GM23338 (cell line): ENCODE measurements around the gene RCE1. TPM values are rescaled to one million over a fixed set of nuclear protein-coding genes. Genes with fewer than 3 reads are reported as not detected.

Experiments used
- ATAC-seq: fragments of 200-7000 bp; cut with Tn5 transposase; 3 replicates; pipeline ENCODE4 v1.9.1; 2020
- DNase-seq: peaks from one replicate; pipeline ENCODE4 v3.0.0-alpha.2; 2015; ENCODE audit warnings: low spot score
- H2AFZ ChIP-seq: fragments of 200-600 bp; sonication (generic); 2 replicates; pipeline ENCODE4 v1.8.0; 2016; ENCODE audit warnings: antibody characterized with exemption, mild to moderate bottlenecking, moderate library complexity
- H3F3A ChIP-seq: fragments of 200-600 bp; sonication (generic); replicated peaks from 2 replicates; pipeline ENCODE4 v1.8.0; 2017; ENCODE audit warnings: antibody characterized with exemption, mixed run types, low read depth
- H3K27ac ChIP-seq: fragments of 200-600 bp; sonication (generic); 2 replicates; pipeline ENCODE4 v1.6.1; 2016; ENCODE audit warnings: low read depth
- H3K27me3 ChIP-seq: fragments of 200-600 bp; sonication (generic); 2 replicates; pipeline ENCODE4 v1.8.0; 2016; ENCODE audit warnings: mild to moderate bottlenecking, mixed run types, moderate library complexity; ENCODE audit not compliant: insufficient read depth
- H3K36me3 ChIP-seq: fragments of 200-600 bp; sonication (generic); 2 replicates; pipeline ENCODE4 v1.8.0; 2016; ENCODE audit warnings: mild to moderate bottlenecking; ENCODE audit not compliant: insufficient read depth
- H3K4me1 ChIP-seq: fragments of 200-600 bp; sonication (generic); 2 replicates; pipeline ENCODE4 v1.8.0; 2016; ENCODE audit warnings: mild to moderate bottlenecking, moderate library complexity; ENCODE audit not compliant: insufficient read depth
- H3K4me2 ChIP-seq: fragments of 200-600 bp; sonication (generic); 2 replicates; pipeline ENCODE4 v1.7.1; 2017; ENCODE audit warnings: mixed run types
- H3K4me3 ChIP-seq: fragments of 200-600 bp; sonication (generic); 2 replicates; pipeline ENCODE4 v1.6.1; 2016; ENCODE audit warnings: mixed run types
- H3K79me2 ChIP-seq: fragments of 200-600 bp; sonication (generic); replicated peaks from 2 replicates; pipeline ENCODE4 v1.8.0; 2017; ENCODE audit warnings: mild to moderate bottlenecking; ENCODE audit not compliant: insufficient read depth
- H3K9me2 ChIP-seq: fragments of 200-600 bp; sonication (generic); 2 replicates; pipeline ENCODE4 v1.8.0; 2017; ENCODE audit not compliant: insufficient read depth
- H4K20me1 ChIP-seq: fragments of 200-600 bp; sonication (generic); replicated peaks from 2 replicates; pipeline ENCODE4 v1.8.0; 2017; ENCODE audit warnings: mild to moderate bottlenecking; ENCODE audit not compliant: insufficient read depth
- H3K27ac Mint-ChIP-seq: 2 replicates; pipeline ENCODE4 v1.8.0; 2020; ENCODE audit warnings: inconsistent platforms, mild to moderate bottlenecking, moderate library complexity, mixed read lengths
- H3K27me3 Mint-ChIP-seq: 3 replicates; pipeline ENCODE4 v1.8.0; 2022; ENCODE audit warnings: low read depth, mild to moderate bottlenecking, moderate library complexity, mixed read lengths, inconsistent platforms; ENCODE audit not compliant: insufficient read depth, poor library complexity
- H3K36me3 Mint-ChIP-seq: 3 replicates; pipeline ENCODE4 v1.8.0; 2021; ENCODE audit warnings: low read depth, mild to moderate bottlenecking, inconsistent platforms, moderate library complexity, mixed read lengths
- H3K4me1 Mint-ChIP-seq: 3 replicates; pipeline ENCODE4 v1.8.0; 2020; ENCODE audit warnings: mild to moderate bottlenecking, inconsistent platforms, mixed read lengths
- H3K4me3 Mint-ChIP-seq: 3 replicates; pipeline ENCODE4 v1.8.0; 2021; ENCODE audit warnings: moderate library complexity, mild to moderate bottlenecking, inconsistent platforms, mixed read lengths
- H3K9me3 Mint-ChIP-seq: 3 replicates; pipeline ENCODE4 v1.8.0; 2020; ENCODE audit warnings: moderate library complexity, mild to moderate bottlenecking, inconsistent platforms, mixed read lengths
- CREB1 ChIP-seq: fragments of 250-450 bp; sonication (Bioruptor Pico); IDR thresholded peaks from 2 replicates; pipeline ENCODE4 v1.5.0; 2020; ENCODE audit warnings: low read depth, mild to moderate bottlenecking, moderate library complexity
- EZH2 ChIP-seq: fragments of 200-600 bp; sonication (generic); IDR thresholded peaks from one replicate; pipeline ENCODE4 v1.8.0; 2017; ENCODE audit warnings: antibody characterized with exemption, mild to moderate bottlenecking, low read depth; ENCODE audit not compliant: unreplicated experiment
- EZH2phosphoT487 ChIP-seq: fragments of 200-600 bp; sonication (generic); IDR thresholded peaks from one replicate; pipeline ENCODE4 v1.8.1; 2018; ENCODE audit warnings: antibody characterized with exemption; ENCODE audit not compliant: unreplicated experiment
- JUNB ChIP-seq: IDR thresholded peaks from one replicate; pipeline ENCODE4 v1.6.1; 2016; ENCODE audit warnings: antibody characterized with exemption; ENCODE audit not compliant: unreplicated experiment
- NANOG ChIP-seq: IDR thresholded peaks from 2 replicates; pipeline ENCODE4 v1.6.1; 2016; ENCODE audit warnings: antibody characterized with exemption, borderline replicate concordance
- POLR2AphosphoS5 ChIP-seq: IDR thresholded peaks from 2 replicates; pipeline ENCODE4 v1.6.1; 2016; ENCODE audit warnings: antibody characterized with exemption, low read depth
- STAT1 ChIP-seq: IDR thresholded peaks from one replicate; pipeline ENCODE4 v1.6.1; 2016; ENCODE audit warnings: antibody characterized with exemption; ENCODE audit not compliant: unreplicated experiment
- ZNF114 ChIP-seq: fragments of 250-450 bp; sonication (Bioruptor Pico); IDR thresholded peaks from 2 replicates; pipeline ENCODE4 v1.5.0; 2020; ENCODE audit warnings: mild to moderate bottlenecking, moderate library complexity
- ZNF331 ChIP-seq: fragments of 250-450 bp; sonication (Bioruptor Pico); IDR thresholded peaks from 2 replicates; pipeline ENCODE4 v1.5.0; 2020; ENCODE audit warnings: low read depth, mild to moderate bottlenecking, moderate library complexity
- polyA plus RNA-seq: library from polyadenylated mRNA; unstranded; fragments of >200 nt; fragmentation: Nextera tagmentation; extraction: Ambion mirVana; gene quantifications from 2 replicates; pipeline ENCODE4 v1.2.1, GENCODE V29; 2016
- total RNA-seq: library from RNA; depleted of rRNA; stranded (reverse); fragments of >200 nt; shearing (Covaris generic); gene quantifications from 2 replicates; pipeline ENCODE4 v1.2.3, GENCODE V29; 2014
- TF ChIP-seq, protein P1 (sequence below), 2 experiments: fragments of 200-600 bp in 1 of 2; sonication (generic) in 1 of 2; conservative IDR thresholded peaks; 2 replicates each; pipeline versions ENCODE4 v1.5.1 to v1.6.1; 2016 to 2017; ENCODE audit warnings: antibody characterized with exemption in 2 of 2, low read depth in 2 of 2, mild to moderate bottlenecking in 2 of 2, moderate library complexity in 1 of 2
- TF ChIP-seq, protein P2 (sequence below): IDR thresholded peaks from one replicate; pipeline ENCODE4 v1.6.1; 2018; ENCODE audit warnings: antibody characterized with exemption; ENCODE audit not compliant: unreplicated experiment

The RCE1 gene
- total and polyA plus RNA-seq, 2 experiments from 2014 or later = 27.8 to 55.1 TPM

DNA sequence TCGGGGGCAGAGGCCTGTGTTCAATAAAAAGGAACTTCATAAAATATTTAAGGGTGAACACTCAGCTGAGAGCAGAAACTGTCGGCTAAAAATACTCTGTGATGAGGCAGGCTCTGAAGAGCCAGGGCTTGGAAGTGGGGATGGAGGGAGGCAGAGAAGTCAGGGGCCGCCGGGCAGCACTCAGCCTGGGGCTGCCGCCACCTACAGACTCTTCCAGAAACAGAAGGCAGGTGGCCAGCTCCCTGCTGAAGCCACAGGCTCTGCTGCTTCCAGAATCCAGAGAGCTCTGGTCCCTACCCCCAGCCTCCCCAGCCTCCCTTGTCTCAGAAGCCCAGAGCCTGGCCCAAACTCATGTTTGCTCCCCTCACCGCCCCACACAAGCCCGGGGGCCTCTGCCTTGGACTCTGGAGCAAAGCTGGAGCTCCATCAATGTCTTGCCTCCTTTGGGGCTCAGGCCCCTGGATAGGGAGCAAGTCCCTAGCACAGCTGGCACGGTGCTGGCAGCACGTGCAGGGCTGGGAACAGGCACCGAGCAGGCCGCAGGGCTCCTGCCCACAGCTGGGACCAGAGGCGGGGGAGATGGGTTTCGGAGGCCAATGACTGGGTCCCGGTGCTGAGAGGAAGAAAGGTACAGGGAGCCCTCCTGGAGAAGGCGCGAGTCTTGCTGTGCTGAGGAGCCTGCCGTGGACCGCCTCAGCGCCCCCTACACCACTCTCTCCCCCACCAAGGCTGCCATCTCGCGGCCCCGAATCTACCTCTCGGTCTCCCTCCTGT is 21.9 kb downstream of the RCE1 start:
- no peak overlapping the region for H3K4me3 ChIP-seq

DNA sequence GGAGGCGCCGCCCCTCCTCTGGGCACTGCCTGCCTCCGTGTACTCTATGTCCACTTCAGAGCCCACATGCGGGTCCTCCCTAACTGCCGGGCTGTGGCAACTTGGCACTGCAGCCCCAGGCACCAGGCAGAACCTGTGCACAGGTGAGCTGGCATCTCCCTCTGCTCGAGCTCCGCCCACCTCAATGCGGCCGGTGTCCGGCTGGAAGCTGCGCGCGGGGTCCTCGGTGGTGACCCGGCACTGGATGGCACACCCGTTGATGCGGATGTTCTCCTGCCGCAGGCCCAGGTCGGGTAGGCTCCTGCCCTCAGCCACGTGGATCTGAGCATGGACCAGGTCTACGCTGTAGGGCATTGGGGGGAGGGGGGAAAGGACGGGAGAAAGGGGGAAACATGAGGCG is 22.8 kb downstream of the RCE1 start:
- Histone ChIP-seq H3K4me3 (no peak overlapping the region), H3K4me1 (no peaks in the 10 kb centered on the region; the same call in 1 of the 2 replicates), H3F3A (no peaks in the 10 kb centered on the region), H2AFZ (no peak overlapping the region), H3K4me2 (no peak overlapping the region), H3K9me2 (no peaks in the 10 kb centered on the region), H3K27me3 (no peaks in the 10 kb centered on the region), H4K20me1 (no peaks in the 10 kb centered on the region), H3K27ac (no peak overlapping the region), H3K79me2 (no peaks in the 10 kb centered on the region), H3K36me3 (no peaks in the 10 kb centered on the region)
- H3K9me3 Mint-ChIP-seq = no peaks in the 10 kb centered on the region; the same call in 2 of the 3 replicates
- H3K4me3 Mint-ChIP-seq = no peak overlapping the region
- peaks cover 16% of the 10 kb centered on the region for H3K4me1 Mint-ChIP-seq
- ATAC-seq (no peak), DNase-seq (no peak)
- H3K27me3 Mint-ChIP-seq = peaks cover 18% of the 10 kb centered on the region
- H3K27ac Mint-ChIP-seq = no peak overlapping the region
- peaks cover 3% of the 10 kb centered on the region; the same call in 1 of the 3 replicates for H3K36me3 Mint-ChIP-seq
- TF ChIP-seq POLR2AphosphoS5 (no peak), ZNF114 (CRISPR knock-in tag) (no peak), STAT1 (no peak), ZNF331 (CRISPR knock-in tag) (no peak), EZH2phosphoT487 (no peak), NANOG (no peak), JUNB (no peak), CREB1 (no peak)
- TF ChIP-seq, protein P1, sequence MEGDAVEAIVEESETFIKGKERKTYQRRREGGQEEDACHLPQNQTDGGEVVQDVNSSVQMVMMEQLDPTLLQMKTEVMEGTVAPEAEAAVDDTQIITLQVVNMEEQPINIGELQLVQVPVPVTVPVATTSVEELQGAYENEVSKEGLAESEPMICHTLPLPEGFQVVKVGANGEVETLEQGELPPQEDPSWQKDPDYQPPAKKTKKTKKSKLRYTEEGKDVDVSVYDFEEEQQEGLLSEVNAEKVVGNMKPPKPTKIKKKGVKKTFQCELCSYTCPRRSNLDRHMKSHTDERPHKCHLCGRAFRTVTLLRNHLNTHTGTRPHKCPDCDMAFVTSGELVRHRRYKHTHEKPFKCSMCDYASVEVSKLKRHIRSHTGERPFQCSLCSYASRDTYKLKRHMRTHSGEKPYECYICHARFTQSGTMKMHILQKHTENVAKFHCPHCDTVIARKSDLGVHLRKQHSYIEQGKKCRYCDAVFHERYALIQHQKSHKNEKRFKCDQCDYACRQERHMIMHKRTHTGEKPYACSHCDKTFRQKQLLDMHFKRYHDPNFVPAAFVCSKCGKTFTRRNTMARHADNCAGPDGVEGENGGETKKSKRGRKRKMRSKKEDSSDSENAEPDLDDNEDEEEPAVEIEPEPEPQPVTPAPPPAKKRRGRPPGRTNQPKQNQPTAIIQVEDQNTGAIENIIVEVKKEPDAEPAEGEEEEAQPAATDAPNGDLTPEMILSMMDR (conservative IDR thresholded peaks at IDR 0.05; ENCODE audit: low read depth in 2 of 2) = no peak
- TF ChIP-seq, protein P2, sequence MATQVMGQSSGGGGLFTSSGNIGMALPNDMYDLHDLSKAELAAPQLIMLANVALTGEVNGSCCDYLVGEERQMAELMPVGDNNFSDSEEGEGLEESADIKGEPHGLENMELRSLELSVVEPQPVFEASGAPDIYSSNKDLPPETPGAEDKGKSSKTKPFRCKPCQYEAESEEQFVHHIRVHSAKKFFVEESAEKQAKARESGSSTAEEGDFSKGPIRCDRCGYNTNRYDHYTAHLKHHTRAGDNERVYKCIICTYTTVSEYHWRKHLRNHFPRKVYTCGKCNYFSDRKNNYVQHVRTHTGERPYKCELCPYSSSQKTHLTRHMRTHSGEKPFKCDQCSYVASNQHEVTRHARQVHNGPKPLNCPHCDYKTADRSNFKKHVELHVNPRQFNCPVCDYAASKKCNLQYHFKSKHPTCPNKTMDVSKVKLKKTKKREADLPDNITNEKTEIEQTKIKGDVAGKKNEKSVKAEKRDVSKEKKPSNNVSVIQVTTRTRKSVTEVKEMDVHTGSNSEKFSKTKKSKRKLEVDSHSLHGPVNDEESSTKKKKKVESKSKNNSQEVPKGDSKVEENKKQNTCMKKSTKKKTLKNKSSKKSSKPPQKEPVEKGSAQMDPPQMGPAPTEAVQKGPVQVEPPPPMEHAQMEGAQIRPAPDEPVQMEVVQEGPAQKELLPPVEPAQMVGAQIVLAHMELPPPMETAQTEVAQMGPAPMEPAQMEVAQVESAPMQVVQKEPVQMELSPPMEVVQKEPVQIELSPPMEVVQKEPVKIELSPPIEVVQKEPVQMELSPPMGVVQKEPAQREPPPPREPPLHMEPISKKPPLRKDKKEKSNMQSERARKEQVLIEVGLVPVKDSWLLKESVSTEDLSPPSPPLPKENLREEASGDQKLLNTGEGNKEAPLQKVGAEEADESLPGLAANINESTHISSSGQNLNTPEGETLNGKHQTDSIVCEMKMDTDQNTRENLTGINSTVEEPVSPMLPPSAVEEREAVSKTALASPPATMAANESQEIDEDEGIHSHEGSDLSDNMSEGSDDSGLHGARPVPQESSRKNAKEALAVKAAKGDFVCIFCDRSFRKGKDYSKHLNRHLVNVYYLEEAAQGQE = no peak

More for the DNA sequence above, 21.9 kb downstream of the RCE1 start:
- no peaks in the 10 kb centered on the region for H3K27me3 ChIP-seq
- no peaks in the 10 kb centered on the region for H3F3A ChIP-seq
- no peak overlapping the region for H3K27ac Mint-ChIP-seq
- no peaks in the 10 kb centered on the region for H3K9me2 ChIP-seq
- no peak for DNase-seq
- H2AFZ ChIP-seq = no peak overlapping the region
- H3K27ac ChIP-seq = no peak overlapping the region
- no peak overlapping the region for H3K4me2 ChIP-seq
- peaks cover 3% of the 10 kb centered on the region; the same call in 1 of the 3 replicates for H3K36me3 Mint-ChIP-seq
- ATAC-seq = peak; percentile 4
- H3K4me1 Mint-ChIP-seq = peaks cover 16% of the 10 kb centered on the region
- peaks cover 24% of the 10 kb centered on the region for H3K27me3 Mint-ChIP-seq
- no peaks in the 10 kb centered on the region for H3K79me2 ChIP-seq
- no peaks in the 10 kb centered on the region; the same call in 1 of the 2 replicates for H3K4me1 ChIP-seq
- H3K4me3 Mint-ChIP-seq = no peak overlapping the region
- TF ChIP-seq ZNF114 (CRISPR knock-in tag) (no peak), EZH2 (no peak), CREB1 (no peak)
- TF ChIP-seq, protein P2 = no peak
- no peaks in the 10 kb centered on the region for H3K36me3 ChIP-seq
- H3K9me3 Mint-ChIP-seq = no peaks in the 10 kb centered on the region; the same call in 2 of the 3 replicates
- no peaks in the 10 kb centered on the region for H4K20me1 ChIP-seq
